Measurements from ENCODE around the gene KIAA0319L.

Gene KIAA0319L

DNA sequence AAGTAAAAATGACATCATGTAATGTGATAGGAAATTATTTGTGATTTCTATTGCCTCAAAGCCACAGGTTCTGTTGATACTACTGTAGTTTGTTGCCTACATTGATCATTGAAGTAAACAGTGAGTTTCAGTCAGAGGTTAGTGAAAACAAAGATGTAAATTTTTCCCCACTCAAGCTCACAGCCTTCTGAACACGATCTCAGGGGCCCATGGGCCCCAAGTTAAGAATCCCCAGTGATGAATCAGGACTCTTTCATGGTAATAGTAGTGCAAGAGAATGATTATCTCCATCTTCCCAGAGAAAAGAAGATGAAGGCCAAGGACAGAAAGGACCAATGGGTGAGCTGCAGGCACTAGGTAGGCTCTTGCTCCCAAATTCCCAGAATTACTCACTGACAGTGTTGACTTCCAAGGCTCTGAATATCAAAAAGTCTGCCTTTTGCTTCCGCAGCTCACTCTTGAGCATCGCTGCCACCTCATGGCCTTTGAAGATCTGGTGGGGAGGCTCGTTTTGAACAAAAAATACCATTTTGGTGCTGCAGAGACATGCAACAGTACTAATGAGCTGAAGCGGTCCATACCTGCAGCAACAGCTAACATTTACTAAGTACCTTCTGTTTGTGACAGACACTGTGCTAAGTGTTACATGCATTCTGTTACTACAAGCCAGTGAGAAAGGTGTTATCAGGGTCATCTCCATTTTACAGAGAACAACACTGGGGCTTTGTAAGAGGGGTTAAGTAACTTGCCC, 113.3 kb downstream of the KIAA0319L start:
- no peak for DNase-seq (ENCODE audit: low read depth in 2 of 2)

DNA sequence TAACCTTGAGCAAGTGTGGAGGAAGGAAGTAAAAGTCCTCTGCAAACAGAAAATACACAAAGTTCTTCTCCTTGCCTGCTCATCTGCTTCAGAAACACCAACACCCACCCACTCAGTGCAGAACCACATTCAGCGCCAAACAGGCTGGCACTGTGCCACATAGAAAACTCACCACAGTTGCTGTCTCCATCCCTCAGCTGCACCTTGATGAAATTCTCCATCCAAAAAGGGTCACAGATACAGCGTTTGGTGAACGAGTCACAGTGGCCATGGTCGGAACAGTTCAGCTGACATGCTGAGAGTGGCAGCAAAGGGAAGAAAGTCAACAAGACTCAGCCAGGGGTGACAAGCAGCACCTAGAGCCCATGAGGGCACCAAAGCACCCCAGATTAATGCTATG, 114.5 kb downstream of the KIAA0319L start:
- DNase-seq (ENCODE audit: low read depth in 2 of 2), result peak; percentile 19 to 33

DNA sequence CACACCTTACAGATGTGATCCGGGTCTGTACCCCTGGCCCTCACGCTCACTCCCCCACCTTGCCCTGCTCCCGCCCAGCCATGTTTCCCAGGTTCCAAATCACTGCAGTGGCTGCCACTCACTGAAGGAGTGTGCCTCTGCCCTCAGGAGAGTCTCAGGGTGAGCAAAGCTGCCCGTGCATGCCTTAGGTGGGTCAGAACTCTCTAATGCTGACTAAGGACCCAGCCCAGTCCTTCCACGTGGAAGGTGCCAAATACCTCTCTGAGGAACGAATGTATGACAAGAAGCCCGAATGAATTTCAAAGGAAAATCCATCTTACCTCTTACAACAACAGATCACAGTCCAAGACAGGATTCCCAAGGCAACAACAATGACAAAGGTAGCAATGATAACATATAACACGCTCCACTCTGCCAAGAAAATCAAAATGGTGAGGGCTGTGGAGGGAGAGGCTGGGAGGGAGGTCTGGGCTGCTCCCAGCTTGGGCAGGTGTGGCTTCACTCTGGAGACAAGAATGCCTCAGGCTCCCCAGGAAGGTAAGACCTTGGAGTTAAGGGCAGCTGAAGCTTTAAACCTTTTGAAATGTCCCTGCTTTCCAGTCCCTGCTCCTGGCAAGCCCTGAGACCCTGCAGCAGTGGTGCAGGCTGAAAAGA, 115.2 kb downstream of the KIAA0319L start:
- DNase-seq (ENCODE audit: low read depth in 2 of 2), result no peak

DNA sequence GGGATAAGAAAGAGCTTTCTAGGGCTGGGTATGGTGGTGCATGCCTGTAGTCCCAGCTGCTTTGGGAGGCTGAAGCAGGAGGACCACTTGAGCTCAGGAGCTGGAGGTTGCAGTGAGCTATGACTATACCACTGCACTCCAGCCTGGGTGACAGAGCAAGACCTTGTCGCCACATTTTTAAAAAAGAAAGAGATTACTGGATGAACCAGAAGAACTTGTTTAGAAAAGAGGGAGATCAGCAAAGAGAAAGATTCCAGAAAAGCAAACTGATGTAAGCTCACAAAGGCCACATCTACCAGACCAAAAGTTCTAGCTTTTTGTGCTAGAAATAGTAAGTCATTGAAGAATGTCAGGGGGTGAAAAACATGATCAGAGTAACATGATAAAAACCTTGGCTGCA, 117.6 kb downstream of the KIAA0319L start:
- DNase-seq (ENCODE audit: low read depth in 2 of 2), result no peak

DNA sequence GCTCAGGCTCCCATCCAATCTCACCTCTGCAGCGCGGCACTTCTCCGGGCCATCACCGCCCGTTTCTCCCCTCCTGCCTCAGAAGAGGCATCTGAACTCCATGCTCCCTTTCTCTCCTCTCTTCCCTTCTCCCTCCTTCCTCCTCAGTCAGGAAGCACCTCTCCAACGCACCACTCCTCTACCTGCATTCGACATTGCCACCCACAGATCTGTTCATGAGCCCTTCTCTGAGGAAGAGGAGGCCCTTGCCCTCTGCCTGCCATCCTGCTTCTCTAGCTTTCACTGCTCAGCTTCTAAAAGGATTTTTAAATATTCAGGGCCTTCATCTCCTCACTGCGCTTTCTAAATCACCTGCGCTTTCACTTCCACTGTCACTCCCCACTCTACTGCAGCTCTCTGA, 120.0 kb downstream of the KIAA0319L start:
- DNase-seq (ENCODE audit: low read depth in 2 of 2), result no peak

DNA sequence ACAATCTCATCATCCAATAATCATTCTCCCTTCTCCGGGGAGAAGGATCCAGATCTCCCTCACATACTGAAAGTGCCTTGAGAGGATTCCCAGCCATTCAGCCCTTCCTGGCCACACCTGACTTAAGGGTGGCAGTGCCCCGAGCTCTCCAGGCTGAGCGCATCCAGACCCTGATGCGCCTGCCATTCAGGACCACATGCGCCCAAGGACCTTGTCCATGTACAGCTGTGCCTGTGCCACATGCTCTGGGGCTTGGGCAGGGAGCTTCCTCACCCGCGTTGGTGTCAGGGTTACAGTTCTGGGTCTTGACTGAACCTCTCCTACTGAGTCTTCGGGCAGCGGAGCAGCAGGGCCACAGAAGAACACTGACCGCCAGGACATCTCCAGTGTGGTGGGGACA, 121.1 kb downstream of the KIAA0319L start:
- no peak for DNase-seq (ENCODE audit: low read depth in 2 of 2)

DNA sequence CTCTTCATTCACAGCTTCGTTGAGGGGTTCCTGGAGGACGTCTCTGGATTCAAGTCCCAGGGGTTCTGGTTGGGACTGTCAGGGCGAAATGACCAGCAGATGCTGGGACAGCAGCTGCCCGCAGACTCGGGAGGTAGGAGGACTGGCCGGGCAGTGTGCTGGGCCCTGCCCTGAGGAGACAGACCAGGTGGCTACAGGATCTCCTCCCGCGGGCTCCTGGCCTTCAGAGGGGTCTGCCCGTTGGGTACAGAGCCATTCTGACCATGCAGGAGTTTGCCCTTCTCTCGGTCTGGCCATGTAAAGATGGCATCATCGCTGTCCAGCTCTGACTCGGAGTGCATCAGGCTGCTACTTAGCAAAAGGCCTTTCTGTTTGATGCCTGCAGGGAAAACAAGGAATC, 122.5 kb downstream of the KIAA0319L start:
- DNase-seq (ENCODE audit: low read depth in 2 of 2), result no peak

DNA sequence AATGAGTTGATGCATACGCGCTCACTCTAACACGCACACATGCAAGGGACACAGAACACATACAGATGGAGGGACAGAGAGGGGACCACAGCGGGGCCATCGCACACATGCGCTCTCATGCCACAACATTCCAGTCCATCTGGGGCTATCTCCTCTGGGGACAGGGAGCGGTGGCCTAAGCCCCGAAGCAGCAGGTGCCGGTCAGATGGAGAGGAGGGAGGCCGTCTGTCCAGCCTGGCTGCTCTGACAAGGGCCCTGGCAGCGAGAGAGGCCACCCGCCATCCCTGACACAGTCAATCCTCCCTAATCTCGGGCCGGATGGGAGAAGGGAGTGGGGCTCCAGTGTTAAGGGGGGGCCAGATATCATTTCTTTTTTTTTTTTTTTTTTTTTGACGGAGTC, 123.5 kb downstream of the KIAA0319L start:
- DNase-seq (ENCODE audit: low read depth in 2 of 2), result no peak

DNA sequence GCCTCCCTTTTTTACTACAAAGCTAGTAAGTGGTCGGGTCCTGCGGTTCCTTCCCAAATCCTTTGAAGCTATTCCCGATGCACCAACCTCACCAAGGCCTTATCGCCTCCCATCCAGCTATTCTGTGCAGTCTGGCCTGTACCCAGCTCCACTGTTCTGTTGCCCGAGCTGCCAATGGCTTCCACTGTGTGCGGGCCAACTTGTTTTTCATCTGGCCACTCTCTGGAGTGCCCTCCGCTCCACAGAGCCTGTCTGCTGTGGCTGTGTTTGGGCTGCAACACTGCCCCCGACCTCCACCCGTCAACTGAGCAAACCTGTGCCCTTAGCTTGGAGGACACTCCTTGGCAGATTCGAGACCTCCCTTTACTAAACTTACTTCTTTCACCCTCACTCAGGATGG, 125.0 kb downstream of the KIAA0319L start:
- DNase-seq (ENCODE audit: low read depth in 2 of 2), result no peak

DNA sequence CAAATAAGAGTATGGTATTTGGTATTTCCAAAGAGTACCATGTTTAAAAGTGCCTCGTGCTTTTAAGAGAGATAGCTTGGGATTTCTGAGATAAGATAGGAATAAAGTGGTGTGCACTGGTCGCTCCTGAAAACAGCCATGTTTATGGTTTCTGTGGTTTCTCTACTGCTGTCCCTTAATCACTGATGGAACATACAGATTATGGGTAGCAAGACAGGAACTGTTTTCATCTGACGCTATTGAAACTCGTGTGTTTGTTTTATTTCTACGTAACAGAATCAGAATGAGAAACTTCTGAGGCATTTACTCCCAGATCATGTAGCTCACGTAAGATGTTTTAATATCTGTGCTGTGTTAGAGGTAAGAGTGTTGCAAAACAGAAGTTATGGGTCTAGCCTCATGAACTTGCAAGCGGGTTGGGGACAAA, 126.0 kb downstream of the KIAA0319L start:
- no peak for DNase-seq (ENCODE audit: low read depth in 2 of 2)

DNA sequence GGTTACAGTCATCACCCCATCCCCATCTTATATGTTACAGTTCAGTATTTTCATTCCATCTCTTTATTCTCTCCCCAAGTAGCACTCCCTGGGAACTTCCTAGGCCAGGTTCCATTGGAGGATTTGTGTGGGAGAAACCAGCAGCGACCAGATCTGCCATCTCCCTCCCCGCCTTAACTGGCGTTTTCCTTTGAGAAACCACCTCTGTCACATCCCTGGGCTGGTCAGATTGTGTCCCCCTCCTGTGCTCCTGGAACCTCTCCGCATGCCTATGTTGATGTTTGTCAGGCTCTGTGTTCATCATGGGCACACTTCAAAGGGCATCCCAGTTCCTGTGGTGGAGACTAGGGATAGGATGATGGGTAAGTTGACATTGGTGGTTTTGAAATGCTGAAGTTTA, 126.4 kb downstream of the KIAA0319L start:
- no peak for DNase-seq (ENCODE audit: low read depth in 2 of 2)

DNA sequence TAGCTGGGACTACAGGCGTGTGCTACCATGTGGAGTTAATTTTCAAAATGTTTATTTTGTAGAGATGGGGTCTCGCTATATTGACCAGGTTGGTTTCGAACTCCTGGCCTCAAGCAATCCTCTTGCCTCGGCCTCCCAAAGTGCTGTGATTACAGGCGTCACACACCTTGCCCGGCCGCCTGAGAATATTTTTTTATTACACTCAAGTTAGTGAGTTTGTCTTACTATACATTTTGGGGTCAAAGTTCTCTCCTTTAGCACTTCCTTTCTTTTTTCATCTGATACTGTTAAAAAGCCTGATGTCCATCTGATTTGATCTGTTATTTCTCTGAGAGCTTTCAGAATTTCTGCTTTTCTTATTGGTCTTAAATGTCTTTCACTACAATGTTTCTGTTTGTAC, 128.8 kb downstream of the KIAA0319L start:
- DNase-seq (ENCODE audit: low read depth in 2 of 2), result no peak

DNA sequence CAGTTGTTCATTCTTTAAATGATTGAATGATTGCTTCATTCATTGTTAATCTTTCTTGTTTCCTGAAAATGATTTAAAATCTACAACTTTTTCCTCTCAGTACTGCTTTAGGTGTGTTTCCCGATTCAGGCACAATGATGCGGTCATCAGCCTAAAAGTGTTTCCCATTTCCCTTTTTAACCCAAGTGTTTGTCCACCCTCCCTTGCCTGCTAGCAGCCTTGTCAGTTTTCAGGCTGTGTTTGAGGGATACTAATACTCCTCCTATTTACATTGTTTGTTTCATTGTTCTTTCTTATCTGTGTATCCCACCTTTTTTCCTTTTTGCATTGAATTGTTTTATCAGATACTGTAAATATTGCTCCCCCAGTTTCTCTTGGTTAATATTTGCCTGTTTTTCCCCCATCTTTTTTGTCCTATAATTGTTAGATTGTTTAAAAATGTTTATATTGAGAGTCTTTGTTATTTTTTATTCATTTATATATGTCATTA, 131.1 kb downstream of the KIAA0319L start:
- DNase-seq (ENCODE audit: low read depth in 2 of 2), result no peak

DNA sequence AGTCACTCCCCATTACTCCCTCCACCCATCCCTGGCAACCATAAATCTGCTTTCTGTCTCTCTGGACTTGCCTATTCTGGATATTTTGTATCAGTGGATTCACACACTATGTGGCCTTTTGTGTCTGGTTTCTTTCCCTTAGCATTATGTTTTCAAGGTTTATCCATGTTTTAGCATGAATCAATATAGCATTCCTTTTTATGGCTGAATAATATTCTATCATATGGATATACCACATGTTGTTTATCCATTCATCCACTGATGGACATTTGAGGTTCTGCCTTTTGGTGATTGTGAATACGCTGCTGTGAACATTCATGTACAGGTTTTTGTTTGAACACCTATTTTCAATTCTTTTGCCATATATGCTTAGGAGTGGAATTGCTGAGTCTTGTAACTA, 148.3 kb downstream of the KIAA0319L start:
- DNase-seq (ENCODE audit: low read depth in 2 of 2), result no peak

DNA sequence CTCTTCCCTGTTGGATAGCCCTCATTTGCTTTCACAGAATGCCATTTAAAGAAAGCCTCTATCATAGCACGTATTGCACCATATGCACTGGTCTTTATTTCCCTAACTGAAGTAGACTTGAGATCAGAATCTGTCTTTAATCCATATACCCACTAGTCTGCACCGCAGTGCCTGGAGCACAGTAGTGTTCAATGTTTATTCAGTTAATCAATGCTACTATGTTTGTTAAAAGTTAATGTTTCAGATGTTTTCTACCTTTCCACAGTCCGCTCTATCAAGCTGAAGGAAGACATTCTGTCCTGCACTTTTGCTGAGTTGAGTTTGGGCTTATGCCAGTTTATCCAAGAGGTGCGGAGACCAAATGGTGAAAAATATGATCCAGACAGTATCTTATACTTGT, 149.5 kb downstream of the KIAA0319L start:
- DNase-seq (ENCODE audit: low read depth in 2 of 2), result no peak

DNA sequence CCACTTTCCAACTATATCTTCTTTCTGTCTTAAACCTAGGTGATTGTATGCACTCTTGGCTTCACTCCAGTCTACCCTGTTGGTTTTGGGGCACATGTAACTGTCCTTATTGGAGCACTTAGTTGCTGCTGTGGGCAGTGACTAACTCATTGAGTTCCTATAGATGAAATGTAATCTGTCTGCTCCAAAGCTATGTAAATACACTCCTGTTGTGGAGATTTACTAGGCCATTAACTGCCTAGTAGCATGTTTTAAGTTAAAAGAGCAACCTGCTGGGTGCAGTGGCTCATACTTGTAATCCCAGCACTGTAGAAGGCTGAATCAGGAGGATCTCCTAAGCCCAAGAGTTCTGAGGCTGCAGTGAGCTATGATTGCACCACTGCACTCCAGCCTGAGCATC, 151.1 kb downstream of the KIAA0319L start:
- DNase-seq (ENCODE audit: low read depth in 2 of 2), result no peak

DNA sequence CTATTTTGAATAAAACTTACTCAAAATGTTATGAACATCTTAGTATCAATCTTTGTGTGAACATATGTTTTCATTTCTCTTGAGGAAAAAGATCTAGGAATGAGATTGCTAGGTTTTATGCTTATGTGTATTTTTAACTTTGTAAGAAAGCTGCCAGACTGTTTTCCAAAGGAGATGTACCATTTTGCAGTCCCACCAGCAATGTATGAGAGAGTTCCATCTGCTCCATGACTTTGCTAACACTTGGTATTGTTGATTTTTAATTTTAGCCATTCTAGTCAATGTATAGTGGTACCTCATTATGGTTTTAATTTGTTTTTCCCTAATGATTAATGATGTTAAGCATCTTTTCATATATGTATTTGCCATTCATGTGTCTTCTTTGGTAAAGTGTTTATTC, 156.2 kb downstream of the KIAA0319L start:
- no peak for DNase-seq (ENCODE audit: low read depth in 2 of 2)

DNA sequence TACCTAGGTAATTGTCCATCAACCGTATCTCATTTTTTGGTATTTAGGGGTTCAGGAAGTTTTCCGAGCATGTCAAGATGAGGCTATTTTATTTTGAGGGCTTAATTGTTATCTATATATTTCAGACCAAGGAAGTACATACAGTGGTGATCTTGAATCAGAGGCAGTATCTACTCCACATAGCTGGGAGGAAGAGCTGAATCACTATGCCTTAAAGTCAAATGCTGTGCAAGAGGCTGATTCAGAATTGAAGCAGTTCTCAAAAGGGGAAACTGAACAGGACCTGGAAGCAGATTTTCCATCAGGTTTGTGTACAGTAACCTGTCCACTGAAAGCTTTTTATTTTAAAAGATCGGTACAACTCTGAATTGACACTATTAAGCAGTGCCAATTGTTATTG, 158.5 kb downstream of the KIAA0319L start:
- DNase-seq (ENCODE audit: low read depth in 2 of 2), result no peak

DNA sequence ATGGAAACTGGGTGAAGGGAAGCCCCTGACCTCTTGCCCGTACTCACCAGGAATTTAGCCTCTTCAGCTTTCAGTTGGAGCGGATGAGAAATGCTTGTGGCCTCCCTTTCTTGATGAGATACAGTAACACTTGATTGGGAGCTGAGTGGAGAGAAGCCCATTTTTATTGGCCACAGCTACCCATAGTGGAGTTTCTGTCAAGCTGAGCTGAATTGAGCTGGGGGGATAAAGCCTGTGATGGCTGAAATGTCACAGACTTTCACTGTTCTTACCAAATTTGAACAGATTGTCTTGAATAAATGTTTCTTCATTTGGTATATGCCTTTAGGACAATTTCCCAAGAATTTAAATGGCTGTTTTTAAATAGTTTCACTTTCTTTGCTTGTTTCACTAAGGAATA, 162.8 kb downstream of the KIAA0319L start:
- DNase-seq (ENCODE audit: low read depth in 2 of 2), result no peak

DNA sequence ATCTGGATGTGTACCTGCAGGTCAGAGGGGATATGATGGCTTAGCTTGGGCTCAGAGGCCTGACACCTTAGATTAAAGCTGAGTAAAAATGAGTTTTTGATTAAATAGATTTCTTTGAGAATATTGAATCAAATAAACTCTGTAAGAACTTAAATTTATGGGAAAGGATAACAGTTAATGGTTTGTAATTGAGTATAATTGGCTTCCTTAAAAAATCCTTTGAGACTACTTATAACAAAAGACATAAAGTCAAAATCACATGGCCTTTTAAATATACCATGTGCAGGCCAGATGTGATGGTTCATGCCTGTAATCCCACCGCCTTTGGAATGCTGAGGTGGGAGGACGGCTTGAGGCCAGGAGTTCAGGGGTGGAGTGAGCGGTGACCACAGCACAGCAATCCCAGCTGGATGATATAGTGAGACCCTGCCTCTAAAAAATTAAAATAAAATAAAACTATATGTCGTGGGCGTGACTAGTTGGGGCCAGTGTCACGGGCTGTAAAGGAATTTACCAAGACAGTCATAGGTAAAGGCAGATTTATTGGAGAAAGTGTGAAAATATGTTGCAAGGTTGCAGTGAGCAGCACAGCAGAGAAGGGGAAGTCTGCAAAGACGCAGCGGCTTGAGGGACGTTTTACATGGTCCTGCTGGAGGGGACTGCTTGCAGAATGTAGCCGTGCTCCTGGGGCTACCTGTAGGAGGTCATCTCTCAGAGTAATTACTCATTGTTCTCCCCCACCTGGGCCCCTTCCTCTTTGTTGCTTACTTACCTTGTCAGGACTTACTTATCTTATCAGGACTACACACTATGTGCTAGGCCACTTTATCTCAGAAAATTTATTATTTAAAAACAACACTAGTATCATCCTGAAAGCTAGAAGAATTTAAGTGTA, 166.4 kb downstream of the KIAA0319L start:
- DNase-seq (ENCODE audit: low read depth in 2 of 2), result no peak

DNA sequence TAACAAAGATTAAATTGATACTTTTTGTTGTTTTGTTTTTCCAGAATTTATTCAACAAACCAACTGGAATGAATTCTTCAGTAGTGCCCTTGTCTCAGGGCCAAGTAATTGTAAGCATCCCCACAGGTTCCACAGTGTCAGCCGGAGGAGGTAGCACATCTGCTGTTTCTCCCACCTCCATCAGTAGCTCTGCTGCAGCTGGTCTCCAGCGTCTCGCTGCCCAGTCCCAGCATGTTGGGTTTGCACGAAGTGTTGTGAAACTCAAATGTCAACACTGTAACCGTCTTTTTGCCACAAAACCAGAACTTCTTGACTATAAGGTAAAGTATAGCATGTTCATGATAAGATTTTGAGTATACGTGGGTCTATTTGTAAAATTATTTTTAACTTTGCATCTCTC, 170.2 kb downstream of the KIAA0319L start:
- DNase-seq (ENCODE audit: low read depth in 2 of 2), result no peak

DNA sequence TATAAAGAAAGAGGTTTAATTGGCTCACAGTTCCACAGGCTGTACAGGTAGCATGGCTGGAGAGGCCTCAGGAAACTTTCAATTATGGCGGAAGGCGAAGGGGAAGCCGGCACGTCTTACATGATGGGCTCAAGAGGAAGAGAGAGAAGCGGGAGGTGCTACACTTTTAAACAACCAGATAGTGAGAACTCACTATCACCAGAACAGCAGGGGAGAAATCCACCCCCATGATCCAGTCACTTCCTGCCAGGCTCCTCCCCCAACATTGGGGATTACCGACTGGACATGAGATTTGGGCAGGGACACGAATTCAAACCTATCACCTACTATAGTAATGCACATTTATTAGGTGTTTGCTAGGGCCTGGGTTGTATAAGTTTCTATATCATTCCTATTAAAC, 170.9 kb downstream of the KIAA0319L start:
- DNase-seq (ENCODE audit: low read depth in 2 of 2), result no peak

Data from stimulated activated CD4-positive, alpha-beta T cell treated with anti-CD3 and anti-CD28 coated beads, Interleukin-4, amount 100 ng/mL, for 48 hours (primary cell).